Hematopoietic multipotent progenitor cell treated with erythropoietin and hydrocortisone succinate and interleukin-3 and kit ligand, for 4 days (in vitro differentiated cells): Measurements from ENCODE around the gene FOXP1.

Source experiments
- DNase-seq: peaks from one replicate; pipeline ENCODE4 v3.0.0-alpha.2; 2015

The FOXP1 gene

DNA sequence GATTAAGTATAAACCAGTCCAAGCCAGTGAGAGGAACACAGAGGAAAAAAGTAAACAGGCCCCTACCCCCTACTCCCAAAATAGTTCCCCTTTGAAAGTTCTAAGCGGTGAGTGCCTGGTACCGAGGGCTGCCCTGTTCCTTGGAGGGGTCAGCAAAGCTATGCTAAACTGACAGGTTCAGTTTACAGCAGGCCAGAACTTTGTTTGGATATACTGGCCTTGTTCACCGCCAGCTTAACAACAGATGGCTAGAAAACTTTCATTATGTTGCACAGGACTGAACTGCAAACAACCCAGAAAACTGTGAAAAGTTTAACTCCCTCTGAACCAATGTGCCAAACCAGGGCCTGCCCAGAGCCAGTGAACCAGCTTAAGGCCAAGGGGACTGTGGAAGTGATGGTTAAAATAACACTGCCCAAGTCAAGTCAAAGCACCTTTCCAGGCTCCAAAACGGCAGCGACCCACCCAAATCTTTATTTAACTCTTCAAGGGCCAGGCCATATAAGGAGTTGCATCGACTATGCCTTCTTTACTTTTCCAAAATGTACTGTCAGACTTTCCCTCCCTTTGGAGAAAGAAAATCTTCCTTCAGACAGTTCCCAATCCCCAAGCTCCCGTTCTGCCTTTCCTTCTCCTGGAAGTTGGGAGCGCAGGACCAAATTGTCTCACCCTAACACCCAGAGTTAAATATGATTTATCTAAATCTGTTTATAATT lies 448.0 kb downstream of the FOXP1 start:
- DNase-seq = no peak

- no peak for DNase-seq
Measured at GRCh38 chr3:71134521-71134920, 449.0 kb downstream of the FOXP1 start.

GRCh38 chr3:71133865-71134264 lies 449.7 kb downstream of the FOXP1 start:
- no peak for DNase-seq

DNA sequence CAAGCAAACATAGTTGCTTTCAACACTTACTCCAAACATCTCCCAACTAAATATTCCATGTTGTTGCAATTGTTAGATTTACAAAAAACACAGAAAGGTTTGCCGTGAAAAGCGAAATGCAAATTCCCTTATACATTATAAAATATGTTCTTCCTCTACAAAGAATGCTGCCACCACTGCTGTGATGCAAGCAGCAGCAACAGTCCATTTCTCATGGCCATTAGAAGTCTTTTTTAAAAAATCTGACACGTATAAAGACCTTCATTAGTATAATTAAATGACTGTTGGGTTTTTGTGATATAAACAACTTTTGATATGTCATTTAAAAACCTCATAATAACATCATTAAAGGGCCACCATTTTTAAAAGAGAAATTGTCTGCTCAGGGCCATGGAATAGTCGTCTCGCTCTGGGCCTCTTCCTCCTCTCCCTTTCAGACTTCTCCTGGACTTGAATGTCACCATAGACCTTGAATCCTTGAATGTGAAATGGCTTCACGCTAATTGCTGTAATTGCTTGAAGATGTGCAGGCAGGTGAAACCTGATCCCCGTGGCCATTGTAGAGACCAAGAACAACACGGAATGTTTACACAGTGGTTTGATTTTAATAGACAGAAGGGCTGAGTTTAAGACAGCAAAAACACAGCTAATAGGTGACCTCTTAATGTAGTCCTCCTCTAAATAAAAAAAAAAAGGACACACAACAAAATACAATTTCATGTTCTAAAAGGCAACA lies 450.4 kb downstream of the FOXP1 start:
- DNase-seq = no peak

DNA sequence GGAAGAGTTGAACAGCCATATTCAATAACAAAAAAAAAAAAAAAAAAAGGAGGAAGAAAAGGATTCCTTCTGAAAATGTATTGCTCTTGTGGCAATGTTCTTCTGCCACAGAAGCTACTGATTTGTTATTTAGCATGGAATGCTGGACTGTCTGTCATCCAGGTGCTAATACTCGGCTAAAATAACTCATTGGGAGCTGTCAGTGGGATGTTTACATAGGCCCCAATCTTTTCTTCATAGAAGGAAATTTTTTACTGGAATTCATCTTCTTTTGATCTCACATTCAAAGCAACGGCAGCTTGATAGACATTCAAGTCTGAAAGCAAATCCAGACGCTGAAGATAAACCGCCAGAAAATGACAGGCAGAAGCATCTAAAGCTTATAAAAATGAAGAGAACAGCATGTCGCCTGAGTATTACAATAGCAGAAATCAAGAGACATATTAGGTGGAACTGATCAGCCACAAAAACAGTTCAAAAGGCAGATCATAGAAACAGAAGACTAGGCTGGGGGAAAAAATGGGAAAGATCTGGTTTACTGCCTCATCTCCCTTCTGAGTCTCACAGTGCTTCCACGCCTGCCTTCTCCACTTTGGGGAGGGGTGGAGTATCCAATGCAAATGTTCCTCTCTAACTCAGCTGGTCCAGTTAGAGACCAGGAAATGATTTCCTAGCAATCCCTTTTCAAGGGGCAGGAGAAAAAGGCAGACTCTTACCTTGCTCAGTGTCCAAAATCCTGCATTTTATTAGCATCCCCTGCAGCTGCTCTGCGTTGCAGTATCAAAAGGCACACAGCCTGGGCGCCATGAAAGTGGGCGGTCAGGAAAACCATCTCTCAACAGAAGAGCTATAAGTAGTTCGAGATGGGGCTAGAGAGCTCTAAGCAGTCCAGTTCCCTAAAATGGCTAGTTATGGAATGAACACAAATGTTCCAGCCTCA lies 451.9 kb downstream of the FOXP1 start:
- DNase-seq = no peak

- peak; percentile 93 for DNase-seq
Measured at GRCh38 chr3:71130471-71131374, 452.8 kb downstream of the FOXP1 start.

GRCh38 chr3:71129611-71130431 lies 453.7 kb downstream of the FOXP1 start:
- peak; percentile 85 for DNase-seq

DNA sequence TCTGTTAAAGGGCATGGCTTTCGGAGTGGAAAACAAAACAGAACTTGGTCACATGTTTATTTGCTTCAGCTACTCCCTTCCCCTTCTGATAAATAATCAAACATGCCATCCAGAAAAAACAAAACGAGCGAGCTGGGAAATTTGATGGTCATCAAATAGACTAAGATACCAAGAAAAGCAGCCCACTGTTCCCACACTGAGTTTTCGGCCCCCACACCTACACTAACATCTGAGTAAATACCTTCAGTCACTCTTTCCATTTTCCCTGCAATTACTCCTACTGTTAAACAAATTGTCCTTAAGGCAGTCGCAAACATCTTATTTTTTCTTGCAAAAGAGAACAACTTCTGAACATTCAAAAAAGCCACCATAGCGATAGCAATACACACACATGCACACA lies 454.6 kb downstream of the FOXP1 start:
- DNase-seq = peak; percentile 29

- no peak for DNase-seq
Measured at GRCh38 chr3:71127844-71128243, 455.7 kb downstream of the FOXP1 start.

- DNase-seq = peak; percentile 73
Measured at GRCh38 chr3:71127052-71127831, 456.3 kb downstream of the FOXP1 start.

DNA sequence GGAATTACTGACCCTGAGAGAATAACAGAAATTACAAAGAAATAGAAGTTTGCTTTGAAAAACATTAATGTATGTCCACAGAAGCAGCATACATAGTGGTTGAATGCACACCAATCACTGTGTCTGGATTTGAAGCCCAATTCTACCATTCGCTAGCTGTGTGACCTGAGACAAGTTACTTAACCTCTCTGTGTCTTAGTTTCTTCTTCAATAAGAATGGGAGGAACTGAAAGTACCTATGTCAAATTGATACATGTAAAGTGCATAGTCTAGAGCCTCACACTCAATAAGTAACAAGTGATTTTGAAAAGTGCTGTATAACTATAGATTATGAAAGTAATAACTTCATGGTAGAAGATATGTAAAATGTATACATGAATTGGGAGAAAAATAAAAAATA lies 457.8 kb downstream of the FOXP1 start:
- no peak for DNase-seq

- no peak for DNase-seq
Measured at GRCh38 chr3:71124048-71124447, 459.5 kb downstream of the FOXP1 start.

DNA sequence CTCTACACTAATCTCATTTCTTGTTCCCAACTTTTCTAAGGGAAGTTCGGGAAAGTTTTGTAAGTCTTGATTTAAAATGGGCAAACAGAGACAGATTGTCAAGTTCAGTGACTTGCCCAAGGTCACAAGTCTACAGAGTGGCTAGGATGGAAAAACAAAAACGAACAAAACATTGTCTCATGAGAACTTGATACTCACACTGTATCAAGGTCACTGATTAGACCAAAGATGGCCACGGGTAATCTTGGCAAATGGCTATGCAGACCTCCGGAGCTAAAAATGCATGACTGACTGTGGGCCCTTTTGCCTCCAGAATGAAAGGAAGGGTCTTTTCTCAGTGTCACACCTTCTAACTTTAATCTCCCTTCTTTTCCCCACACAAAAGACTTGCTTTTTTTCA lies 460.9 kb downstream of the FOXP1 start:
- DNase-seq = no peak

DNA sequence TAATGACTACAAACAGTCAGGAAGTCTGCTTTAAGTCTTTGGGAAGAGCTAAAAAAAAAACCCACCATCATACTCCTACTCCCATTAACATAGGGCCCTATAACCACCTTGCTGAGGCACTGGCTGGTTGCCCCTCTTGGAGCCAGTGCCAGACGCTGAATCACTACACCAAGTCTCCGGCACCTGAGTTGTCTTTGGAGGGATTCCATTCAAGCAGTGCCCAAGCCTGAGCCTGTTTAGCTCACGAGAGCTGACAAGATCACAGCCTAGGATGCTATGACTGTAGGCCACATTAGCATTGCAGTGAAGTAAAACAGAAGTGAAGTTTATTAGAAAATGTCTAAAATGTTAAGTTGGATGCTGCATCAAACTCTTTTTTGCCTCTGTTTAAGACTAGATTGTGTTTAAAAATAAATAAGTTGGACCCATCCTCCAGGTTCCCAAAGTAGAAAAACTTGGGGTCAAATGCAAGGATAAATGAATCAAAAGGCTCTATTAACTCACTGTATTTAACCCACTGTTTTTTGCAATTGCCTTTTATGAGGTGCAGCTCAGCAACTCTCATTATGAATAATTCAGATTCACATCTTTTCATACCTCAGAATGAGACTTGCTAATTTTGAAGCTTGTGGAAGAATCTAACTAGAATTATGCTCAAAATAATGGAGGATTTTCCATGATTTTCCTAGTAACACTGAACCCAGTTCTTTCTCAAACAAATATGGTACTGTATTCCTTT lies 461.9 kb downstream of the FOXP1 start:
- DNase-seq = no peak

- no peak for DNase-seq
Measured at GRCh38 chr3:71120012-71120411, 463.5 kb downstream of the FOXP1 start.

GRCh38 chr3:71119171-71119570 lies 464.4 kb downstream of the FOXP1 start:
- DNase-seq = no peak

- no peak for DNase-seq
Measured at GRCh38 chr3:71118436-71118835, 465.1 kb downstream of the FOXP1 start.

DNA sequence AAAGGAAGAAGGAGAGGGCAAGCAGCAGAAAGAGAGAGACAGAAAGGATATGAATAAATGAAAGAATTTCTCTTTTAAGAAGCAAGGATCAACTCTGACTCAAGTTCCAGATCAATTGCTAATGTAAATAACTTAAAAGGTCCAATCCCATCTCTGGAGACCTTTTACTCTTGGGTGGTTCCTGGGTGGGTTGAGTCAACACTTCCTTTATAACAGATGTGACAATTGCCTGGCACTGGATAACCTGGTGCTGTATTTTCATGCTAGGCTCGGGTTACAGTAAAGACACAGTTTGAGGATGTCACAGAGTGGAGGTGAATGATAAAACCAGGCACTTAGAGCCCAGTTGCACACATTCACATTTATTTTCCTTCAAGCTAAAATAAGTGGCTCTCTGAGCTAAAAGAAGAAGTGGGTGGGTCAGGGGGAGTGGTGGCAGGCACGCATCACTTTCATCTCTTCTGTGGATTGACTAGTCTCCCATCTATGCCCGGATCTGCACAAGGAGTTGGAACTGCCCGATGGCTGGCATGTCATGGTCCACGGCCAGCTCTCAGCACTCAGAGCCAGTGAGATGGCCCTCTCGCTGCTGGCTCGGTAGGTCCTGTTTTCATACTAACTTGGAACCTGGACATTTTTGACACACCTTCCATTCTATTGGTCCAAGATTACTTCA lies 465.8 kb downstream of the FOXP1 start:
- no peak for DNase-seq

- DNase-seq = no peak
Measured at GRCh38 chr3:71114610-71115009, 468.9 kb downstream of the FOXP1 start.
